Activated CD8-positive, alpha-beta memory T cell treated with anti-CD3 and anti-CD28 coated beads, Interleukin-2, amount 50 U/mL, for 4 hours (primary cell): ENCODE results near the gene CAMTA1.

Source experiments
- DNase-seq: peaks from one replicate; pipeline ENCODE4 v3.0.0-alpha.2; 2020

The CAMTA1 gene

GRCh38 chr1:7534061-7534825 lies 749.0 kb downstream of the CAMTA1 start:
- DNase-seq: no peak

DNA sequence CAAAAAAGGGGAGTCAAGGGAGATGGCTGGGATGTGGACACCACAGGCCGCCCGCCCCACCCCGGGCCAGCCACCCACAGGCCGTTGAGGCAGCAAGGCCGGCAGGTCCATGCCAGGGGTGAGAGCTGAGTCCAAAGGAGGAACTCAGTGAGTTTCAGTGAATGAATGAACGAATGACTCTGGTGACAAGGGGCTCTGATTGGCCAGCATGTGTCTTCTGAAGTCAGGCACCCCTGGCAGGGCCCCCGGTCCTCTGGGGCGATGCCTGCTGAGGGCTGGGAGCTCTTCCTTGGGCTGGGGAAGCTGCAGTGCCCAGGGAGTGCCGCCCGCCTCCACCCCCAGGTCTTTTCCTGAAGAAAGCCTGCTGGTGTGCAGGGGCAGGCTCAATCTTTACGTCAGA lies 749.8 kb downstream of the CAMTA1 start:
- DNase-seq: no peak

DNA sequence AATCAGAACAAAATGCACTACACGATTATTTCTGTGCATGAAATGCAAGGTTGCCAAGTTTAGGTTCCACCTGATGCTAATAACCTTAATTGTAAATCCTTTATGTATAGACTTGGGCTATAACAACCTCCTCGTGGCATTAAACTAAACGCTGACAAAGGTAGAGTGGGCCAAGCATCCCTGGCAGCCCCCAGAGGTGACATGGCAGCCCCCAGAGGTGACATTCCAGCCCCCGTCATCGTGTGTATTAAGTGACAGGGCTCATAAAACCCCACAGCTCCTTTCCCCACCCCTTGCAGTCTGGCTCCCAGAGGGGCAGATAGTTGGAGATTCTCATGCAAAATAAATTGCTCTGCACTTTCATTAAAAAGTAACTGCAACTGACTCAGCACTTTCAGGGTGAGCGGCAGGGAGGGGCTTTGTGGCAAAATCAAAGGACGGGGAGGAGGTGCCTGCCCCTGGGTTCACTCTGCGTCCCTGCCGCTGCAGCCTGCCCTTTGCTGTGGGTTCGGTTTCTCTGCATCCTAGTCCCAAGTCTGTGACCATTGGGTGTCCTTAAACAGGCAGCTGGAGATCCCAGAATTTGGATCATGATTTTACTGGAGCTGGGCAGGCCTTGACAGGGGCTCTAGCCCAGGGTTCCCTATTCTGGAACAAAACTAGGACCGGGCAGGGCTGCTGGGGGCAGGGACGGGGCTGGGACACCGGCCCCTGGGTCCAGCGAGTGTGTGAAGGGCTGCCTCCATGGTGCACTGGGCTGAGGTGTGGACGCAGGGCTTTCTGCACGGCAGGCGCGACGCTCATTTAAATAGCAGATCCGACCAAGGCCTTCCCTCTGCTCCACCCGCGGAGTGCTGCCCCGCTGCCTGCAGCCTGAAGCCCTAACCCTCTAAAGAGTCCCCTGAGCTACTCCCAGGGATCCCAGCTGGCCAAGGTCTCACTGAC lies 751.0 kb downstream of the CAMTA1 start:
- DNase-seq: no peak

- no peak for DNase-seq
Measured at GRCh38 chr1:7536891-7537591, 751.8 kb downstream of the CAMTA1 start.

- no peak for DNase-seq
Measured at GRCh38 chr1:7538033-7538432, 752.8 kb downstream of the CAMTA1 start.

DNA sequence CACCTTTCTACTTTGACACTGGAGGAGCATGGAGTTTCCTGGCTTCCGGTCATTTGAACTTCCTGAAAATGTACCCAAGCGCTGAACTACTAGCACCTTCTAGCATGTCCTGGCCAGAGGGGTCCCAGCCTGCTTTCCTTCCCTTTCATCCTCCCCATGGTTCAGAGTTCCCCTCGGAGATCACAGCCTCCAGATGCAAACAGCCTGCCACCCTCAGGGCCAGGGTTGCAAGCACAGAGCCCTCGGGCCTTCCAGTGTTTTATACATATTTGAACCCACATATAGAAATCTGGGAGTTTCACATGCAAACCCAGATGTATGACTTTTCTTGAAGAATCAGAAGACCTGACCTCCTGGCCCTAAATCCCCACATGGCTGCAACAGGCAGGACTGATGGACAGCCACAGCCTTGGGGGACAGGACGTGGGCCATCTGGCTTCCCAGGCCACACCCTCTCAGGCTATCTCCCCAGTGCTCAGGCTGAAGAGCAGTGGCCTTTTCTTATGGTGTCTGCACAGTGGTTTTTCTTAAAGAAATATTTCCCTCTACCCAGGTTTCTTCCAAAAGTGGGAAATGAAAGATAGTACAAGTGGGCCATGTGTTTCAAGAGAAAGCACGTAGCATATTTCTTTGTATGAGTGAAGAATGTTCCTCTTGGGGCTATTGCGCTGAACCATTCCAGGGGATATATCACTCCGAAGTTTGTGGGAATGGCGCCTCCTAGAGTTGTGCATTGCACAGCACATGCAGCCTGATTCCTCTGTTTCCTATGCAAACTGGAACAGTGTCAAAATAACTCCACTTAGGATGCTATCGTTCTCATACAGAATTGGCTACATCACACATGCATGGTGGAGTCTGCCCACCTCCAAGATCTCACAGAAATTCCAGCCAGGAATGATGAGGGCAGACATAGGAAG lies 753.9 kb downstream of the CAMTA1 start:
- DNase-seq: no peak

DNA sequence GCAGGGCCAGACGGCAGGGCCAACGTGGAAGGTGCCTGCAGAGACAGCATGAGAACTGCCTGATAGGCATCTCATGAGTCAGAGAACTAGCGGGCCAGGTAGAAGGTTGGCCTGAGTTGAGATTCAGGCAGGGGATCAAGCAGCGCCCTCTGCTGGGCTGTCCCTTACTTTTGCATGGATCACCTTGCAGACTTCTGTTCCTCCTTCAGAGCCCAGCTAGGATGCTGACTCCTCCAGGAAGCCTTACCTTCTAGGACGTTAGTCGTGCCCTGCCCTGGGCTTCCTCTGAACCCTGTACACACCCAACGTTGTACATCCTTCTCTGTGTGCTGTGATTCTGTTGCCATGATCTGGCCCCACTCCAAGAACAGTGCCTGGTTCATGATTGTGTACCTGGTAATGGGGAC lies 754.5 kb downstream of the CAMTA1 start:
- no peak for DNase-seq

- no peak for DNase-seq
Measured at GRCh38 chr1:7540816-7541215, 755.6 kb downstream of the CAMTA1 start.

GRCh38 chr1:7541629-7542028 lies 756.4 kb downstream of the CAMTA1 start:
- DNase-seq: no peak

DNA sequence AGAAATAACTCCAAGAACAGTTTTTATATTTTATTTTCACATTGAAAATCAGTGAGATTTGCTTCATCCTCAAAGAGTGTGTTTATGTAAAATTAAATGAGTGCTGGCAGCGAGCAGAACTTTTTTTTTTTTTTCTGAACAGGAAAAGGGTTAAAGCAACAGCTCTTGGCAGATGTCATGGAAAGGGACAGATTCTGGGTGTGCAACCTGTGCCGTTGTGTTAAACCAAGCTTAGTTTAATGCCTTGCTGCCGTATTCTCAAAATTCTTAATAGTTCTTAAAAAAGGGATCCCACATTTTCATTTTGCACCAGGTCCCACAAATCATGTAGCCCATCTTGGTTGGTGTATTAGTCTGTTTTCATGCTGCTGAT lies 758.5 kb downstream of the CAMTA1 start:
- no peak for DNase-seq

DNA sequence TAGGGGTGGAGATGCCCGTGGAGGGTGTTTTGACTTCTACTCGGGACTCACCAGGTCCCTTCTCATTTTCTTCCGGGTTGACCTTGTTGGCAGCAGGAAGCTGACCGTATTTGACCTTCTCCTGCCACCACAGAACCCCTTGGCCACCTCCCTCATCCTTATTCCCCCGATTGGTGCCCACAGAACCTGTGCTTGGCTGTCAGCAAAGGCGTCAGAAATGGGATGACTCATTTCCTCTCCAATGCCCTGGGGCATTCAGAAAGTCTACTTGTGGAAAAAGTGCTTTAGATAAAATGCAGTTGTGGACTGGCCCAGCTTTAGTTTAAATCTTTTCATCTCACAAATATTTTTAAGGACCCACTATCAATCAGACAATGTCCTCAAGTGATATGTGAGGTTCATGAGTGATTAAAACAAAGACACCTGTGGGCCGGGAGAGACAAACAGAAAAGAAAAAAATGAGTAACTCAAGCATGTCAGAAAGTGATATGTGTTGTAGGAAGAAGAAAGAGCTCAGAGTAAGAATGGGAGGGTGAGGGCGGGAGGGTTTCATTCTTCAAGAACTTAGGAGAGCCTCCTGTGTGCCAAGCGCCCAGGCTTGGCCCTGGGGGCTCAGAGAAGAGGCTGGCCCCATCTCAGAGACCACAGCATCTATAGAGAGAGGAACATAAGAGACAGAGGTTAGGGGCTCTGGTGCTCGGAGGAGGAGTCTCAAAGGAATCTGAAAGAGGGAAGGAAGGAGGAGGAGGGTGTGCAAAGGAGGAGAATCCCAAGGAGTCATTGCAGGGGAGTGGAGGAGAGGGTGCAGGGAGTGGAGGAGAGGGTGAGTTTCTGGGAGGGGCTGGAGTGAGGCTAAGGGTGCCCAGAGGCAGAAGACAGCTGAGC lies 764.3 kb downstream of the CAMTA1 start:
- no peak for DNase-seq

- DNase-seq: no peak
Measured at GRCh38 chr1:7550261-7550865, 765.1 kb downstream of the CAMTA1 start.

DNA sequence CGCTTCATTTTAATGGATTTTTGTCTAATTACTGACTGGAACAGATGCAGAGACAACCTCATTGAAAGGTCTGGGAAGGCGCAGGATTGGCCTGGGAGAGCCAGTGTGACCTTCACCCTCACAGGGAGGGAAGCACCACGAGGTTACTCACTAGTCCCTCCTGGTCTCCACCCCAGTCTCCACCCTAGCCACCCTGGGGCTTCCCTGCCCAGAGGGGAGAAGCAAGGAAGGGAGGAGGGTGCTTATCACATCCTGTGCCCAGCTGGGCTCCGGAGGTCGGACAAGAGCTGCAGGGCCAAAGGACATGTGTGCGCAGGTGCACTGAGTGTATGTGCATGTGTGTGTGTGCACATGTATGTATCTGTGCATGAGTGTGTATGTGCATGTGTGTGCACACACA lies 765.7 kb downstream of the CAMTA1 start:
- DNase-seq: no peak

DNA sequence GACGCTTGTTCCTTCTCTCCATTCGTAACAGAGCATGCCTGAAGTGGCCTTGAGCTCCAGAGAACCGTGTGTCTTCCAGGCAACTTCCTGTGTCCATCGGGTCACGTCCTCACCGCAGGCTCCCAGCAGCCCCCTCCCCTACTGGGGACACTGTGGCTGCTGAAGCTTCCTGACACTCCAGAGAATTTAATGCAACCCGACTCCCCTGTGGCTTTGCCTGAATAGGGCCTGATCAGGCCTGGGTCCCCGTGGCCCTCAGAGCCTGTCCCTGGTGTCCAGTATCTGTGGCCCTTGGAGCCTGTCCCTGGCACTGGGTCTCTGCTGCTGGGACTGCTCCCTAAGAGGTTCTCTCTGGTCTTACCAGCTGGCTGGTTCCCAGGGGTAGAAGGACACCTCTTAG lies 766.2 kb downstream of the CAMTA1 start:
- no peak for DNase-seq

DNA sequence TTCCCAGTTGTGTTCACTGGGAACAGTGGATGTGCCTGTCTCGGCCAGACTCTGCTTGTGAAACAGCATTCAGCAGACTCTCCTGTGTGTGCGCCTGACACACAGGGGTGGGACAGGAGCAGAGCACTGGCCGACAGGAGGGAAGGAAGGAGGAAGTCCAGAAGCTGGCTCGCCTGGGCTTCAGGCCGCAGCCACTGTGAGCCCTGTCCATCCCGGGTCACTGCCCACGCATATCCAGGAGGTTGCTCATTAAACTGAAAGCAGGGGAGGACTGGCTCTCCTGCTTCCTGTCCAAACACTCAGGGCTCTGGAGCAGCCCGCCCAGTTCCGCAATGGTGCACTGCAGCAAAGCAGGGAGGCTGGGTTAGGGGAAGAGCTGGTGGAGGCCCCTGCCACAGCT lies 767.1 kb downstream of the CAMTA1 start:
- no peak for DNase-seq

GRCh38 chr1:7553042-7553690 lies 767.9 kb downstream of the CAMTA1 start:
- DNase-seq: no peak

DNA sequence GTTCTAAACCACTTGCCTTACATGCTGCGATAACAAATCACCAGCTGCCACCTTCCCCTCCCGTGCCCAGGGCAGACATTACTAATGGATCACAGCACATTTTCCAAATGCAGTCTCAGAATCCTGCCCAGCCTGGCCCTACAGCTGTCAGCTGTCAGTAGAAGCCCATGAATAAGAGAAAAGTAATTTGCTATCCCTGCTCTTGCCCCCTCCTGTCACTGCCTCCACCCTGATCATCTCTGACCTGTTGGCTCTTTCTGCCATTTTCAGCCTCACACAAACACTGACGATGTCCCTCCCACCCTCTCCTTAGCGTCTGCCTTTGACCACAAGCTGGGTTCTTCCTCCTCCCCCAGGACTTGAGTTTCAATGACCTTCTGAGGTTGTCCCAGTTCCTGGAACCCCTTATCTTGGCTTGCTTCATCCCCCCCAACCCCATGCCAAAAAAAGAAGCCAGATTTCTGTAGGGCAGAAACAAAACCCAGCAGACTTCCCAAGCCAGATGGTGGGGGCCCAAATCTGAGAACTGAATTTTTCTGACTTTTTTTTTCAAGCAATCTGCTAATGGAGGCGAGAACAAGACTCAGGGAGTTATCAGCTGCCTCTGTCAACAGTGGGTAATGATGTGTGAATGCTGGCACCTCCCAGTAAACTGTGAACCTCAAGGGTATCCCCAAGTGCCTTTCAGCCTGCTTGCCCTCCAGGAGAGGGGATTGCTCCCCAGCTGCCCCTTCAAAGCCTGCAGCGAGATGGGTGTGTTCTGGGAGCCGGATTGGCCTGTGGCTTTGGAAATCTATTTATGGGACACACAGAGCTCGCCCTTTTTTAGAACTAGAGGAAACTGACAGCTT lies 769.4 kb downstream of the CAMTA1 start:
- no peak for DNase-seq

DNA sequence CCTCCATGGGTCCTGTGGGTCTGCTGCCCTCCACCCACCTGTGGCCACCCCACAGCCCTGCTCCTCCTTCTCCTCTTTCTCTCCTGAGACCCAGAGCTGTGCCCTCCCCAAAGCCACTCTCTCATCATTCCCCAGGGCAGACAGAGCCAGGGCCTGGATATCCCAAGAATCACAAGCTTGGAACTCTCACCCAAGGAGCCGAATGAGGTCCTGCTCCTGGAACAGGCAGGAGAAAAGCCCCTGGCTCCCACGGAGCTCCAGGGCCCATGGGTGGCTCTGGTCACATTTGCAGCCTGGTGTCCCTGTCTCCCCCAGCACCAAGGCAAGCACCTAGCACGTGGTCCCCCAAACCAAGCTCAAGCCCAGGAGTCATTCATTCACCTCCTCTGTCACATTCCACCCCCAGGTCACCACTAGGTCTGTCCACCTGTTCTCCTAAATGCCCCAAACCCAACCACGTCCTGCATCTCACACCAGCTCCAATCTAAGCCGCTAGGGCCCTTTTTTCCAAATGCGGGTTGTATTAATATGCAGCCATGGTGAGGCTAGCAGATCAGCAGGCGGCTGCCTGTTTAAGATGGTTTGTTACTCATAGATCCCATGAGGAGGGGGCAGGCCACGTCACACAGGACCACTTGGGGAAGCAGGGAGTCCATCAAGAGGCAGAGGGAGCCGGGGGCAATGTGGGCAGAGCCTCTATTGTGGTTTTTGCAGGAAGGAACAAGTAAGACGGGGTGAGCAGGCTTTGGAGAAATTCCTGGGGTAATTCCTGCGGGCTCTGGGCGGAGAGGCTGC lies 770.3 kb downstream of the CAMTA1 start:
- DNase-seq: no peak
